ENCODE results near the gene CANX.

DNA sequence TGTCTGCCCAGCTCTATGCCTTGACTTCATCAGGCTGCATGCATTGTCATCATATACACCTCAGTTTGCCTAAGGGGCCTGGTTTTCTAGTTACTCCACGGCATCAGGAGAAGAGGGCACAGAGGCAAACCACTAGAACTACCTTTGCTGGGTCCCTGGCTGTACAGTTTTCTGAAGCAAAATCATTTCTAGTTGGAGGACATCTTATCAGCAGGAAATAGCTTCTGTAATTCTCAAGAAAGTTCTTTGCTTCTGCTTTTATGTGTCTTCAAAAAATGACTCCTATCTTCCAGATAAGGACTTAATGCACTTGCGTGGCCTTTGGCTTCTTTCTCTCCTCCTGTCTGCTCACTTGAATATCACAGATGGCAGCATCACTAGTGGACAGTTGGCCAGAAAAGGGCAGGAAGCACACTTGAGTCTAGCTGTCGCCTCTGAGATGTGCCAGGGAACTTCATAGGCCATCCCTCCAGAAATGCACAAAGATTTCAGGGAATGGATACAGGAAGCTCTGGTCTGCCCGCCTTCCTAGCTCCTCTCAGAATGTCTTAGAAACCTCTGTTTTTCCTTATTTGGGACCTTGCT, 72.6 kb downstream of the CANX start:
- no peak for TF ChIP-seq POLR2A (IDR thresholded peaks at IDR 0.05)
- TF ChIP-seq, protein P1, sequence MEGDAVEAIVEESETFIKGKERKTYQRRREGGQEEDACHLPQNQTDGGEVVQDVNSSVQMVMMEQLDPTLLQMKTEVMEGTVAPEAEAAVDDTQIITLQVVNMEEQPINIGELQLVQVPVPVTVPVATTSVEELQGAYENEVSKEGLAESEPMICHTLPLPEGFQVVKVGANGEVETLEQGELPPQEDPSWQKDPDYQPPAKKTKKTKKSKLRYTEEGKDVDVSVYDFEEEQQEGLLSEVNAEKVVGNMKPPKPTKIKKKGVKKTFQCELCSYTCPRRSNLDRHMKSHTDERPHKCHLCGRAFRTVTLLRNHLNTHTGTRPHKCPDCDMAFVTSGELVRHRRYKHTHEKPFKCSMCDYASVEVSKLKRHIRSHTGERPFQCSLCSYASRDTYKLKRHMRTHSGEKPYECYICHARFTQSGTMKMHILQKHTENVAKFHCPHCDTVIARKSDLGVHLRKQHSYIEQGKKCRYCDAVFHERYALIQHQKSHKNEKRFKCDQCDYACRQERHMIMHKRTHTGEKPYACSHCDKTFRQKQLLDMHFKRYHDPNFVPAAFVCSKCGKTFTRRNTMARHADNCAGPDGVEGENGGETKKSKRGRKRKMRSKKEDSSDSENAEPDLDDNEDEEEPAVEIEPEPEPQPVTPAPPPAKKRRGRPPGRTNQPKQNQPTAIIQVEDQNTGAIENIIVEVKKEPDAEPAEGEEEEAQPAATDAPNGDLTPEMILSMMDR (IDR thresholded peaks at IDR 0.05), result no peak

All from suprapubic skin (tissue), 3 donors.